GM21360 (cell line): Measurements from ENCODE around the gene CDH23.

Experiments used
- ATAC-seq: cut with Tn5 transposase; IDR thresholded peaks from one replicate; pipeline ENCODE4 v1.9.1; 2021; ENCODE audit warnings: mild to moderate bottlenecking, moderate library complexity; ENCODE audit not compliant: unreplicated experiment

The CDH23 gene

GRCh38 chr10:71368643-71369042, 28.1 kb upstream of the CDH23 start:
- no peak for ATAC-seq

GRCh38 chr10:71369602-71370001, 27.1 kb upstream of the CDH23 start:
- no peak for ATAC-seq

DNA sequence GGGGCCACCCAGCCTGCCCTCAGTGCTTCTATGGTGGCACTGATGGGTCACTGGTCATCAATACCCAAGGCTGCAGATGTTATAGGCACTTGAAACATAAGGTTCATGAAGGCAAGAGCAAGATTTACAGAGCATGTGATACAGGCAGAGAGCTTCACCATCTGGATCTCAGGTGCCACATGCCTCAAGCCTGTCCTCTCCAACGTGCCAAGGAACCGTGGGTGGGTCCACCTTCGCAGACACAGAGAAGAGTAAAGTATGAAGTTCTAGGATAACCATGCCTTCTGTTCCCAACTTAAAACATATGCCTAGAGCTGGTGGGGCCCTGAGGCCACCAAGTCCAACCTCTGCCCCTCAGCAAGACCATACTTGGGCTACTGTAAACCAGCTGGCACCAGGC, 26.7 kb upstream of the CDH23 start:
- no peak for ATAC-seq

GRCh38 chr10:71371750-71372166, 25.0 kb upstream of the CDH23 start:
- ATAC-seq: no peak

DNA sequence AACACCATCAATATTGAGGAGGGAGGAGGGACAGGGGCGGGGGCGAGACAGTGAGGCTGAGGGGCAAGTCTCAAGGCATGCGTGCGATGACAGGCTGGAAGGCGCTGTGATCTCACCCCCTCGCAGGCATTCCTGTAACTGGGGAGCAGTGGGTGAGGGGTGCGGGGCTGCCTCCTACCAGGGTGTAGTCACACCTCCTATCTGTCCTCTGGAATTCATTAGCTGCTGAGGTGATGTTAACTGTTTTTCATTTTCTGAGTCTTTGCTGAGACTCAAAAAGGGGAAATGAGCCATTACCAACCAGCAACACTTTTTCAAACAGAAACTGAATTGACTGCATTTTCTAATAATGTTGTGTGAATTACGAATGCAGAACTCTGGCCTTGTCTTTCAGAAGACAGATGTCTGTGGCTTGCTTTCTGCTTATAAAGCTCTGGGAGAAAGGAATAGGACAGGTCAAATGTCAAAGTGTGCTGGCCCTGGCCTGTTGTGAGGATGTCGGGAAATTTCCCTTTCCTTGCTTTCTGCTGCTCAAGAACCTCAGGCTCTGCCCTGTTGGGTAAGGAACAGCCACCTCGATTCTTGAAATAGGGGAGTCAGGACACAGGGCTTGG, 23.7 kb upstream of the CDH23 start:
- ATAC-seq: no peak

DNA sequence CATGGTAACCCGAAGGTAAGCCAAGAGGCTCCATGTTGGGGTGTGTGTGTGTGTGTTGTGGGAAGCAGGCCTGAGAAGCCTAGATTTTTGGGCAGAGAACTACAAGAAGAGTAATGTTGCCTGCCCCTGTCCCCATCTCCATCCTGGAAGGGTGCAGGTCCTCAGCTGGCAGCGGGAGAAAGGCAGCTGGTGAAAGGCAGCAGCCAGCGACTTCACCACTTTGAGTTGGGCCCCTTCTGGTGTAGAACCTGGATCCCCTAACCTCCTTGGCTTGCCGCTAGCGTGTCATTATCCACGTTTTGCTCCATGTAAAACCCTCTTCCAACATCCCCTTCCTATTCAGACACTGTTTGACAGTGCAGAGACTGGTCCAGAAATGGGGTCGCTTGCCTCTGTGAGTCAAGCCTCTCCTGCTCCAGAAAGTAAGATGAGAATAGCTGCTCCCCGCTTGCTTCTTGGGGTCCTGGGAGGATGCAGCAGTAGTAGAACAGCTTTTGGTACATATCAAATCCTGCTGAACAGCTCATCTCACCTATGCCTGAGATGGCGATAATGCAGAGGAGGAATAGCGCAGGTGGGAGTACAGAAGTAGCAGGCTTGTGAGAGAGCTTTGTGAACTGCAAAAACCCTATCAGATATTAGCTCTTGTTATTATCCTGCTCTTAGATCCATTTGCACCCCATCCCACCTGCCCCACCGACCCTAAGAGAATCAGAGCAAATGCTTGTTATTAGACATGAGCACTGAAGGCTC, 22.1 kb upstream of the CDH23 start:
- no peak for ATAC-seq

DNA sequence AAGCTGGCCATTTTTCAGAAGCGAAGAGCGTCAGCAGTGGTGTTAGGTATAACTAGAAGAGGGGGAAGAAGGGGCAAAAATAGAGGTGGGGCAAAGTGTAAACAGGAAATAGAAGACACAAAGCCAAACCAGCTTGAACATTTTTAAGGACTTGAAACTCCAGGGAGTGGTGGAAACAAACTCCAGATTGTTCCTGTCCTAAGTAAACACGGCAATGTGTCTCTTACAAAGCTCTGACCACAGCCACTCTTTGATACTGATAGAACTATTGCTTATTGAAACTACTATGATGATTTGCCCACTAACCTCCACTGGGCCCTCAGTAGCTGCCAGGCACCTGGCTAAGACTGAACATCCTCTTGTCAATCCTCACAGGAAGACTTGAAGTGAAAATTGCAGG, 20.8 kb upstream of the CDH23 start:
- no peak for ATAC-seq

DNA sequence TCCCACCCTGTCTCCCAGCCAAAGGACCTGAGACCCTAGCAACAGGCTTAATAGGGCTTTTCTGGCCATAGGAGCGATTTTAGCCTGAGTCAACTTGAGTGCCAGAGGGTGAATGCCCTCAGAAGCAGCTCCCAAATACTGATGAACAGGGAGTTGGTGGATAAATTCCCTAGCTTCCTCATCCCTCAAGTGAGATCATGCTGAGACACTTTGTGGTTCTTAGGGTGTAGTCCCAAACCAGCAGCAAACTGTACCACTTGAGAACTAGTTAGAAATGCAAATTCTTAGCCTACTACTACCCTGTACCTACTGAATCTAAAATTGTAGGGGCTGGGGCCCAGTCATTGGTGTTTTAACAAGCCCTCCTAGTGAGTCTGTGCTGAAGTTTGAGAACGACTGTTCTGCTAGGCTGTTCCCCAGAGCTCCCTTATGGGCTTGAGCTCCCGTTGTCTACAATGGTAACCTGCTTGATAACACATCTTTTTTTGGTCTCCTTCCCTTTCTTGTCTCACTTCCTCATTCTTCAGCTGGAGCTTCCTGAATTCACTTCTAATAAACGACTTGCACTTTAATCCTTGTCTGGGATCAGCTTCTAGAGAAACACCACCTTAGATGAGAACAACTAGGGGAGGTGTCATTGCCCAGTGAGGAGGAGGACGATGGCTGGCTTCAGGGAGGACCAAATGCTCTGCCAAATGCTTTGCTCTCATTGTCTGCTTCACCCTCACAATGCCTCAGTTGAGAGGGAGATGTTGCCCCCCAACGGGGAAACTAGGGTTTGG, 18.2 kb upstream of the CDH23 start:
- no peak for ATAC-seq

- no peak for ATAC-seq
Observed at GRCh38 chr10:71379118-71379766, 17.5 kb upstream of the CDH23 start.

DNA sequence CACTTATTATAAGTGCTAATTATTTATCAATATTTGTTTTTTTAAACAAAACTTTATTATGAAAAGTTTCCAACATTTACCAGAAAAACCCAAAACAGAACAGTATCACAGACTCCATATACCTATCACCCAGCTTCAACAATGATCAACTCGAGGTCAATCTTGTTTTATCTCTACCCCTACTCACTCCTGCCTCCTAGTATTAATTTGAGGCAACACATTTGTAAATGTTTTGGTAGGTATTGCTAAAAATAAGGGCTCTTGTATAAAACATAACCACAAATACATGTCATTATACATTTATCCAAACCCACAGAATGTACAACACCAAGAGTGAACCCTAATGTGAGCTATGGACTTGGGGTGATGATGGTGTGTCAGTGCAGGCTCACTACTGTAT, 15.9 kb upstream of the CDH23 start:
- no peak for ATAC-seq

GRCh38 chr10:71381611-71382010, 15.1 kb upstream of the CDH23 start:
- ATAC-seq: no peak

GRCh38 chr10:71382028-71382427, 14.7 kb upstream of the CDH23 start:
- ATAC-seq: no peak

GRCh38 chr10:71382757-71383156, 14.0 kb upstream of the CDH23 start:
- ATAC-seq: no peak

GRCh38 chr10:71383972-71384687, 12.6 kb upstream of the CDH23 start:
- no peak for ATAC-seq

GRCh38 chr10:71388171-71388570, 8.5 kb upstream of the CDH23 start:
- ATAC-seq: no peak

GRCh38 chr10:71388583-71389310, 8.0 kb upstream of the CDH23 start:
- no peak for ATAC-seq

- ATAC-seq: no peak
Observed at GRCh38 chr10:71389768-71390460, 6.8 kb upstream of the CDH23 start.

GRCh38 chr10:71390461-71390835, 6.3 kb upstream of the CDH23 start:
- no peak for ATAC-seq

- no peak for ATAC-seq
Observed at GRCh38 chr10:71390921-71391690, 5.6 kb upstream of the CDH23 start.
